ENCODE measurements around the gene ACSM6. TPM values are rescaled to one million over a fixed set of nuclear protein-coding genes. Genes with fewer than 3 reads are reported as not detected.

The ACSM6 gene
- total RNA-seq, 1 experiment from 2014 or later = not detected

DNA sequence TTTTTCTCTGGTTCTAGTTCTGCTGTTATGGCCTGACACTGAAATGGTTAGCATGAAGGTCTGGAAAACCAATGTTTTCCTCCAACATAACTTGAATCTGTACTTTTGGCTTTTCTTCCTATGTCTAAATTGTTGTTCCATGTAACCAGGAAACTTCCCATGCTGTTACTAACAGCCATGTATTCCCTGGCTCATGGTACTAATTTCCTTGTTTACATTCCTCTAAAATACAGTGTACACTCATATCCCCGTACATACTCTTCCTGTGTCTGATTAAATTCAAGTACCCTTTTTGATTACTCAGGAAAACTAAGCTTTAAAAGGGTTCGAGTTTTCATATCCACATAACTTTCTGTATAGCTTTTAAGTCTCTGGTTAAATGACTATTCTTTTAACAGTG lies 12.3 kb upstream of the ACSM6 start:
- Mint-ChIP-seq H3K27ac (peak overlapping the region; percentile 6; the same call in 1 of the 2 replicates), H3K4me3 (no peak overlapping the region), H3K27me3 (ENCODE audit: low read depth) (no peaks in the 10 kb centered on the region), H3K9me3 (no peaks in the 10 kb centered on the region), H3K36me3 (no peaks in the 10 kb centered on the region), H3K4me1 (peaks cover 19% of the 10 kb centered on the region)
- ChIA-PET POLR2A (interaction anchor here (0.6 kb wide), 1 partner anchor 53 kb away, joined by 4 read pairs; no protein-coding TSS in a partner anchor), CTCF (interaction anchor here (1.6 to 2.4 kb wide), 2 partner anchors 62 to 181 kb away, joined by 4 to 14 read pairs; no protein-coding TSS in a partner anchor)
- DNase-seq (ENCODE audit: low spot score) = no peak
- TF ChIP-seq RORB (CRISPR knock-in tag; IDR thresholded peaks at IDR 0.05) (no peak), USF2 (CRISPR knock-in tag; IDR thresholded peaks at IDR 0.05) (no peak), RELA (CRISPR knock-in tag; IDR thresholded peaks at IDR 0.05; ENCODE audit: borderline replicate concordance) (no peak), TEAD4 (CRISPR knock-in tag; IDR thresholded peaks at IDR 0.05) (no peak)
- TF ChIP-seq, protein P1, sequence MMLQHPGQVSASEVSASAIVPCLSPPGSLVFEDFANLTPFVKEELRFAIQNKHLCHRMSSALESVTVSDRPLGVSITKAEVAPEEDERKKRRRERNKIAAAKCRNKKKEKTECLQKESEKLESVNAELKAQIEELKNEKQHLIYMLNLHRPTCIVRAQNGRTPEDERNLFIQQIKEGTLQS (CRISPR knock-in tag; conservative IDR thresholded peaks at IDR 0.05) = no peak
- no peak for ATAC-seq

DNA sequence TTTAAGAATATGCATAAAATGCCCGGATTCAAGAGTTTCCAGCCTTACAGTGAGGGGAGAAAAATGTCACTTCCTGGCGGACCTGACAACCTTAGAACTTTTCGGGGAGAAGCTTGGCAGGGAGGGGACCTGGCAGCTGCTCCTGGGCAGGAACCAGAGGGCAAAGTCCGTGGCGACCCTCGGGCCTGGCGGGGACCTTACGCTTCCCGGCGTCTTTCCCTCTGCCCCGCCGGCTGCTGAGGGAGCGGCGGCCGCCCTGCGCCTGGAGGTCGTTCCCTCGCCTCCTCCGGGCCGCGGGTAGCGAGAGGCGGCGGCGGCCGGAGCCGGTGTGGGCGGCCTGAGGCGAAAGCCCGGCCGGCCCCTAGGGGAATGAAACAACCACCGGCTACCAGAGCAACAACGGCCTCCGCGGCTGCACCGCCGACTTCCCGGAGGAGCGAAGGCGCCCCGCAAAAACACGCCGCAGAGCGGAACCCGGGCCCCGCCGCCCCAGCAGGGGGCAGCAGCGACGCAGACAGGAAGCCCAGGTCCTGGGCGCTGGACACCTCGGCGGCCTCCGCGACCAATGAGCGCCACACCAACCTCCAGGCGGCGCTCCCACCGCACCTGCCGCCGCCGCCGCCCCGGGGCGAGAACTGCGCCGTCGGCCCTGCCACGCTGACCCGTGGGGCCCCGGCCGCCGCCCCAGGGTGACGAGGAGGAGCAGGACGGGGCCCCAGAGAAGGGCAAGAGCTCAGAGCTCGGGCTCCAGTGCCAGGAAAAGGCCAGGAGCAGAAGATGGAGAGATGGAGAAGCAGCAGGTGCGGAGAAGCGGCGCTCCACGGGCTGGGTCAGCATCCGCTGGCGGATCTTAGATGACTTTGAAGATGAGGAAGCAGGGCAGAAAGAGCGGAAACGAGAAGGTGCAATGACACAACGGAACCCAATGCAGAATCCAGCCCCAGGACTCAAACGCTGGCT lies 10.5 kb upstream of the ACSM6 start:
- Mint-ChIP-seq H3K9me3 (no peaks in the 10 kb centered on the region), H3K4me3 (peak overlapping the region; percentile 72), H3K27me3 (ENCODE audit: low read depth) (no peaks in the 10 kb centered on the region), H3K4me1 (peaks cover 19% of the 10 kb centered on the region), H3K27ac (peak overlapping the region; percentile 67), H3K36me3 (no peaks in the 10 kb centered on the region)
- peak; percentile 94 for DNase-seq (ENCODE audit: low spot score)
- ChIA-PET POLR2A (interaction anchor here (0.8 kb wide), 1 partner anchor 9 kb away, joined by 3 read pairs; no protein-coding TSS in a partner anchor), CTCF (interaction anchor here (0.7 to 4.7 kb wide), 9 partner anchors 22 to 82 kb away, joined by 3 to 44 read pairs (median 4); no protein-coding TSS in a partner anchor)
- peak; percentile 96 for ATAC-seq
- TF ChIP-seq JAZF1 (CRISPR knock-in tag; IDR thresholded peaks at IDR 0.05) = no peak
- TF ChIP-seq HMGA2 (CRISPR knock-in tag; IDR thresholded peaks at IDR 0.05) = no peak
- no peak for TF ChIP-seq GRHL2 (CRISPR knock-in tag; IDR thresholded peaks at IDR 0.05; ENCODE audit: insufficient replicate concordance, severe bottlenecking)
- peak; percentile 100 for TF ChIP-seq HMGXB4 (CRISPR knock-in tag; IDR thresholded peaks at IDR 0.05)
- no peak for TF ChIP-seq FOXP4 (CRISPR knock-in tag; IDR thresholded peaks at IDR 0.05)
- TF ChIP-seq PRRX2 (CRISPR knock-in tag; IDR thresholded peaks at IDR 0.05) = no peak
- no peak for TF ChIP-seq EMX1 (CRISPR knock-in tag; IDR thresholded peaks at IDR 0.05)
- peak; percentile 91 for TF ChIP-seq ZNF423 (CRISPR knock-in tag; IDR thresholded peaks at IDR 0.05)
- no peak for TF ChIP-seq ZBTB43 (CRISPR knock-in tag; IDR thresholded peaks at IDR 0.05)
- TF ChIP-seq, protein P2, sequence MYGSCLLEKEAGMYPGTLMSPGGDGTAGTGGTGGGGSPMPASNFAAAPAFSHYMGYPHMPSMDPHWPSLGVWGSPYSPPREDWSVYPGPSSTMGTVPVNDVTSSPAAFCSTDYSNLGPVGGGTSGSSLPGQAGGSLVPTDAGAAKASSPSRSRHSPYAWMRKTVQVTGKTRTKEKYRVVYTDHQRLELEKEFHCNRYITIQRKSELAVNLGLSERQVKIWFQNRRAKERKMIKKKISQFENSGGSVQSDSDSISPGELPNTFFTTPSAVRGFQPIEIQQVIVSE (CRISPR knock-in tag; IDR thresholded peaks at IDR 0.05; ENCODE audit: borderline replicate concordance) = no peak
- no peak for TF ChIP-seq ATF2 (CRISPR knock-in tag; IDR thresholded peaks at IDR 0.05; ENCODE audit: borderline replicate concordance, low read depth)
- TF ChIP-seq AFF4 (CRISPR knock-in tag; IDR thresholded peaks at IDR 0.05; ENCODE audit: borderline replicate concordance) = peak; percentile 30; the same call in 1 of the 2 replicates
- peak; percentile 52; the same call in 1 of the 2 replicates for TF ChIP-seq MYBL2 (CRISPR knock-in tag; IDR thresholded peaks at IDR 0.05)
- no peak; the same call in 1 of the 2 replicates for TF ChIP-seq TEAD4 (CRISPR knock-in tag; IDR thresholded peaks at IDR 0.05)
- TF ChIP-seq ZNF263 (CRISPR knock-in tag; IDR thresholded peaks at IDR 0.05; ENCODE audit: low read depth) = peak; percentile 49; the same call in 1 of the 2 replicates
- TF ChIP-seq ZNF232 (CRISPR knock-in tag; IDR thresholded peaks at IDR 0.05) = no peak

Measured in WTC11 (cell line).